Measurements from ENCODE around the gene ALOX15.
"Not testable (repeated sequence)": the region's sequence is repeated elsewhere in the genome, so short reads cannot be mapped to it uniquely, and the experiment has no call there.

ALOX15 gene, protein sequence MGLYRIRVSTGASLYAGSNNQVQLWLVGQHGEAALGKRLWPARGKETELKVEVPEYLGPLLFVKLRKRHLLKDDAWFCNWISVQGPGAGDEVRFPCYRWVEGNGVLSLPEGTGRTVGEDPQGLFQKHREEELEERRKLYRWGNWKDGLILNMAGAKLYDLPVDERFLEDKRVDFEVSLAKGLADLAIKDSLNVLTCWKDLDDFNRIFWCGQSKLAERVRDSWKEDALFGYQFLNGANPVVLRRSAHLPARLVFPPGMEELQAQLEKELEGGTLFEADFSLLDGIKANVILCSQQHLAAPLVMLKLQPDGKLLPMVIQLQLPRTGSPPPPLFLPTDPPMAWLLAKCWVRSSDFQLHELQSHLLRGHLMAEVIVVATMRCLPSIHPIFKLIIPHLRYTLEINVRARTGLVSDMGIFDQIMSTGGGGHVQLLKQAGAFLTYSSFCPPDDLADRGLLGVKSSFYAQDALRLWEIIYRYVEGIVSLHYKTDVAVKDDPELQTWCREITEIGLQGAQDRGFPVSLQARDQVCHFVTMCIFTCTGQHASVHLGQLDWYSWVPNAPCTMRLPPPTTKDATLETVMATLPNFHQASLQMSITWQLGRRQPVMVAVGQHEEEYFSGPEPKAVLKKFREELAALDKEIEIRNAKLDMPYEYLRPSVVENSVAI

DNA sequence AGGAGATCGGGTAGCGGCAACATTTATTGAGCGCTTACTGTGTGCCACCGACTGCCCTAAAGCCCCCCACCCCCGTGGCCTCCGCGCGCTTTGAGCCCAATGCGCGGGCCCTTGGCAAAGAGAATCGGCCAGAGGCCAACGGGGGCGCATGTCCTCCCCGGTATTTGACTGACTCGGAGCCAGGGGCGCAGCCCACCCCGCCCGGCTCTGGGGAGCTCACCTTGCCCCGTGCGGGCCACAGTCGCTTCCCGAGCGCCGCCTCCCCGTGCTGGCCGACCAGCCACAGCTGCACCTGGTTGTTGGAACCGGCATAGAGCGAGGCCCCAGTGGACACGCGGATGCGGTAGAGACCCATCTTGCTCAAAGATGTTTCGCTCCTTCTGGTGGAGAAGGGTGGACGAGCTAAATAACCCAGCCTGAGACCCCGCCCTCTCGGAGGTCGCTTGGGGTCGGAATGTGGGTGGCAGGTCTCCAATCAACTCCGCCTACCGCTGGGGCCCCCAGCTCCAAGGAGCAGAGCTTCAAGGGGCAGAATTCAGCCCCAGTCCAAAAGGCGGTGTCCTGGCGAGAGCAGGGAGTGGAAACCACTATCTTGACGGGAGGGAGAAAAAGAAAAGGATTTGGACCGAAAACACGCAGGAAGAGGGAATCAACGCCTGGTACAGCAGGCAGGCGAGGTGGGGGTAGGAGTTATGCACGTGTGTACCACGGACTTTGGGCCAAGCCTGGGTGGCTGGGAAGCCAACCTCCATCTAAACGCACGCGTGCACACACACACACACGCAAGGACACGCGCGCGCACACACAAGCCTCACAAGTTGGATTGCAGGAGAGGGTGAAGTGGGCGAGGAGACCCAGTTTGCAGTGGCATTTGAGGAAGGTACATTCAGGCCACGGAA is at the start of gene ALOX15:
ALOX15 (minus strand) TSS at position 382 of the 899 bp plus-strand sequence; CDS start at position 355, 27 bp downstream.
- DNase-seq = peak in 1 of 42 donors; percentile 9
- intact Hi-C loops (cut with DNase I) = no loop called here

DNA sequence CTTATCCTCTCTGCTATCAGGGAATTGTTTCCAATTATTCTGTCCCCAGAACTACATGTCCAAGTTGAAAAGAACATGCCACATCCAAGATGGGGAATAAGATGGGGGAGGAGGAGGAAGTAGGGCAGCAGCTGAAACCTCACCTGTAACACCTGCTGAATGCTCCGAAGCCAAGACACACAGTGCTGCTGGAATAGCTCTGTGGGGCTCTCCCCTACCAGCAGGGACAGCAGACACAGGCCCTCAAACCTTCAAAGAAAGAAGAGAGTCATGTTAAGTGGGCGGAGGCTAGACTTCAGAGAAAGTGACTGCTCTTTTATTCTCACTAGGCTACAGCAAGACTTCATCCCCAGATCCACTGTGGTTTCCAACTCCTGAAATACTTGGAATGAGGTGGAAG is 49.3 kb upstream of the ALOX15 start:
- intact Hi-C loops (cut with DNase I) = no loop called here
- DNase-seq = no peak

DNA sequence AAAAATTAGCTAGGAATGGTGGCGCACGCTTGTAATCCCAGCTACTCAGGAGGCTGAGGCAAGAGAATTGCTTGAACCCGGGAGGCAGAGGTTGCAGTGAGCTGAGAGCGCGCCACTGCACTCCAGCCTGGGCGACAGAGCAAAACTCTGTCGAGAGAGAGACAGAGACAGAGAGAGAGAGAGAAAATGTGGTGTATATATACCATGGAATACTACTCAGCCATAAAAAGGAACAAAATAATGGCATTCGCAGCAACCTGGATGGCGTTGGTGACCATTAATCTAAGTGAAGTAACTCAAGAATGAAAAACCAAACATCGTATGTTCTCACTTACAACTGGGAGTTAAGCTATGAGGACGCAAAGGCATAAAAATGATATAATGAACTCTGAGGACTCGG is 48.4 kb upstream of the ALOX15 start:
- DNase-seq; intact Hi-C loops (cut with DNase I): not testable (repeated sequence)

DNA sequence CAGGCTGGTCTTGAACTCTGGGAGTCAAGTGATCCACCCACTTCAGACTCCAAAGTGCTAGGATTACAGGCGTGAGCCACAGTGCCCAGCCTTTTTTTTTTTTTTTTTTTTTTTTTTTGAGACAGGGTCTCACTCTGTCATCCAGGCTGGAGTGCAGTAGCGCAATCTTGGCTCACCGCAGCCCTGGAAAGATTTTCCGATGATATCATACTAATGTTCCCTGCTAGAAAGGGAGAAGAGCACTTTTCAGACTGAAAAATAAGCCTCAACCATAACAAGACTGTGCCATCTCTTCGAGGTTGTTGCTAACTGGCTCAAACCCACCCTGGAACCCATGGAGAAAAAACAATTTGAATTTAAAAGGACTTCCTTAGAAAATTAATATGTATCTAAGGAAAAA is 42.3 kb upstream of the ALOX15 start:
- DNase-seq; intact Hi-C loops (cut with DNase I): not testable (repeated sequence)

DNA sequence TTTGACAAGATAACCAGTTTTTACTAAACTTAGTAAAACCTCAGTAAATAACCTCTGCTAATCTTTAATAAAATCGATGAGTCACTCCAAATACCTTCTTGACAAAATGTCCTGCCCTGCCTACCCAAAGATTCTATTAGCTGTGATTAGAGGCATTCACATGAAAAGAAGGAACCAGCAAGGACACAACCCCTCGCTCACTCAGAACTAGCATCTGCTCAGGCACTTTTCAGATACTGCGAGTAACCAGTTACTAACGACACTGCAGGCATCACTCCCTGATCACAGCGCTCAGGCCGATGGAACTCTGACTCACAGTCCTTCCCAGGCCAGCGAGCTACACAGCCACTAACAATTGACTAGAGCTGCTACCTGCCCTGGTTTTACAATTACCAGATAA is 38.2 kb upstream of the ALOX15 start:
- intact Hi-C loops (cut with DNase I) = no loop called here
- DNase-seq = no peak

DNA sequence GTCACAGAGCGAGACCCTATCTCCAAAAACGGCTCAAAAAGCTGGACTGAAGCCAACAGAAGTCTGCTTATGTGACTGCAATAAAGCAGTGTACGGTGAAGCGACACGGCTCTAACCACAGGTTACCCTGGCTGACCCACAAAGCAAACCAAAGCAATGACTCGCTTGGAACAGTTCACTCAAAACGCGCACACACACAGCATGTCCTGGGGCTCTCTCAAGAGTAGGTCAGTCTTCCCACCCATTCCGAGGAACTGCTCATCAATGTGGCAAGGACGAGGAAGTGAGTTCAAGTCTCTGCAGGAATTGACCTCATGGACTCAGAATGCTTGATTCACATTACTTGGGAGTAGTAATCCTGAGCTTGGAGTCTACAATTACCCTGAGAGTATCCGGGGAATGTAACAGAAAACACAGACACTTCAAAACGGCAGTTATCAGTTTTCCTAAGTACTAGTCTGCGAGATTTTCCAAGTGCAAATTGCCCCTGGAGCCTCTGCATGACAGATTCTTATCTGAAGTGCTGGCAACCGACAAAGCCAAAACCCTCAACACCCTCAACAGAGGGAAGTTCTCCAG is 37.1 kb upstream of the ALOX15 start:
- DNase-seq = no peak
- intact Hi-C loops (cut with DNase I) = no loop called here

- intact Hi-C loops (cut with DNase I) = no loop called here
- DNase-seq = no peak
Measured at GRCh38 chr17:4676791-4677190, 35.3 kb upstream of the ALOX15 start.

DNA sequence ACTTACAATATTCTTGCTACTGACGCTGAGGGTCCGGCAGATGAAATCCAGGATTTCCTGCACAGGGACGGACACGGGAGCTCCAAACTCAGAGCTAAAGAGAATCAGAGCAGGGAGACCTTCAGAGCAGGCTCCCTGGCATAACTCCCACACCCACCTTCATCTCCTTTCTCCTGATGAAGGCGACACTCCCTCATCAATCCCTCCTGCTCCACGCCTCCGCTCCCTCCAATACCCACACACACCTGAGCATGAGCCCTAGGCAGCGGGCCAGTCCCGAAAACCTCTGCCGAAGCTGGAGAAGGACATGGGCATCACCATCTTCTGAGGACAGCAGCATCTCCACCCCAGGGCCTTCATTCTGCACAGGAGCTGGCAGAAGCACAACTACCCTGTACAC is 34.3 kb upstream of the ALOX15 start:
- peak in 26 of 42 donors; percentile 5 to 74 (median 28) for DNase-seq
- intact Hi-C loops (cut with DNase I) = no loop called here

DNA sequence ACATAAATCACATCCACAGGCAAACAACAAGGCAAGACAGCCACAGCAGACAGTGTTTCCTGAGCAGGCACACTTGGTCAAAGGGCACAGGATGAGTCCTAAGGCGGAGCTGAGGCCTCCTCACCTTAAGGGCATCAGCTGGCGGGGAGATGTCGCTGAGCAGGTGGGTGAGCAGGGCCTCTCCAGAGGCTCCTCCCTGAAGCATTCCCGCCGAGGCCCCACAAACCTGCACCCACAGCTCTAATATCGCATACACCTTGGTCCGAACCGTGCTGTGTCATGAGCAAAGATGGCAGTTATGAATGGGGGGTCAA is 33.2 kb upstream of the ALOX15 start:
- DNase-seq = no peak
- intact Hi-C loops (cut with DNase I) = no loop called here

- no peak for DNase-seq
- intact Hi-C loops (cut with DNase I) = no loop called here
Measured at GRCh38 chr17:4673986-4674684, 32.7 kb upstream of the ALOX15 start.

DNA sequence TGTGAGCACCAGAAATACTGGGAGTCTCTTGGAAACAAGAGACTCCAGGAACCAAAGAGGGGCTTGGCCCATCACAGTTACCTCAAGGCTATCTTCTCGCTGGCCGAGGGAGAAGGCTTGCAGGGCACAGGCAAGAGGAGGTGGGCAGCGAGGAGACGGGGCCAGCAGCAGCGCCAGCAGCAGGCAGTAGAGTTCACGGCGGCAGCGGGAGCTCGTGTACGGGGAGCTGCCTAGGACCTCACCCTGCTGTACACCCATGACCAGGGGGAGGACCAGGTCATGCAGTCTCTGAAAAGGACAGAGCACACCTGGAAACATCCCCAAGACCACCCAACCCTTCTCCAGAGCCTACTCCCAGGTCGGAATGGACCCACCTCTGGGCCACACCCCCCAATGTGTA is 31.7 kb upstream of the ALOX15 start:
- no peak for DNase-seq
- intact Hi-C loops (cut with DNase I) = no loop called here

- DNase-seq = no peak
- intact Hi-C loops (cut with DNase I) = no loop called here
Measured at GRCh38 chr17:4672751-4673150, 31.3 kb upstream of the ALOX15 start.

GRCh38 chr17:4672055-4672630 is 30.7 kb upstream of the ALOX15 start:
- DNase-seq = no peak
- intact Hi-C loops (cut with DNase I) = no loop called here

GRCh38 chr17:4667166-4667565 is 25.7 kb upstream of the ALOX15 start:
- intact Hi-C loops (cut with DNase I) = no loop called here
- DNase-seq = no peak

- DNase-seq = no peak
- intact Hi-C loops (cut with DNase I) = no loop called here
Measured at GRCh38 chr17:4666296-4666695, 24.8 kb upstream of the ALOX15 start.

- intact Hi-C loops (cut with DNase I) = no loop called here
- DNase-seq = no peak
Measured at GRCh38 chr17:4665027-4665426, 23.5 kb upstream of the ALOX15 start.

GRCh38 chr17:4664230-4664629 is 22.8 kb upstream of the ALOX15 start:
- DNase-seq = no peak
- intact Hi-C loops (cut with DNase I) = no loop called here

GRCh38 chr17:4663711-4664110 is 22.2 kb upstream of the ALOX15 start:
- intact Hi-C loops (cut with DNase I) = no loop called here
- no peak for DNase-seq
